EH (cell line): ENCODE results near the gene MAP2K5.

Source experiments
- DNase-seq: peaks from one replicate; pipeline ENCODE4 v3.0.0-alpha.2; 2015; ENCODE audit warnings: low read depth

MAP2K5 gene

DNA sequence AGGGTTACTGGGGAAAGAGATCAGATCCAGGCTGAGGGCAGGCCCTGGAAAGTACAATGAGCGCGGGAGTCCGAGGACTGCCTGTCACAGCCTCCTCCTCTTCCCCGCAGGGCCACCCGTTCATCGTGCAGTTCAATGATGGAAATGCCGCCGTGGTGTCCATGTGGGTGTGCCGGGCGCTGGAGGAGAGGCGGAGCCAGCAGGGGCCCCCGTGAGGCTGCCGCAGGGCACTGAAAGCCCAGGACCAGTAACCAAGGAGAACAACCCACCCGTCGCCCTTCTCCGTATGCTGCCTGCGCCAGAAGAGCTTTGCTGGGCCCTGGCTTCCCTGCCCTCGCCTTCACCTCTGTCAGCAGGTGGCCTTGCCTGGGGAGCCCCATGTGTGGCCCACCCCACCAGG, 264.0 kb downstream of the MAP2K5 start:
- DNase-seq = no peak

DNA sequence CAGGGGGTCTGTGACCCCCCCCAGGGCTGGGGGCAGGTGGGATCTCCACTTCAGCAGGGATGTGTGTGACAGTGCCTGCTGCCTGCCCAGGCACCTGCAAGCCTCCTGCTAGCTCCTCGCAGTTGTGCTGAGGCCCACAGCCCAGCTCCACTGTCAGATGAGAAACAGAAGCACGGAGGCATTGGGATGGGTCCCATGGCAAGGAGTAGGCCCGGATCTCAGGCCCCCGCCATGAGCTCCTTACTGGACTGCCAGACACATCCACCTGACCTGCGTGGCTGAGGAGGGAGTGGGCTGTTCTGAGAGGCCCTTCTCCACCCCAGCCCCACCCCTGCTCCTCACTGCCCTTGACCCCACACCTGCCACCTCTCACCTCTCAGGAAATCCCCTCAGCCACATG, 264.6 kb downstream of the MAP2K5 start:
- no peak for DNase-seq

DNA sequence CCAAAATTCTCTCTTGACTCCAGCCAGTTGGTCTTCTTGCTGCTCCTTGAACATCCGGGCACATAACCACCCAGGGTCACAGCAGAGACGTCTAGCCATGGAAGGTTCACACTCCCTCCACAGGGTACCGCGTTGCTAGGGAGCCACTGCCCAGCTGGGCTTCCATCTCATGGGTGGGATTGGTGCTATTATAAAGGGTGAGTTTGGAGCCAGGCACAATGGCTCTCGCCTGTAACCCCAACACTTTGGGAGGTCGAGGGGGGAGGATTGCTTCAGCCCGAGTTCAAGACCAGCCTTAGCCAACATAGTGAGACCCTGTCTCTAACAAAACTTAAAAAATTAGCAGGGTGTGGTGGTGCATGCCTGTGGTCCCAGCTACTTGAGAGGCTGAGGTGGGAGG, 265.3 kb downstream of the MAP2K5 start:
- no peak for DNase-seq

GRCh38 chr15:67808821-67809220, 266.3 kb downstream of the MAP2K5 start:
- no peak for DNase-seq

DNA sequence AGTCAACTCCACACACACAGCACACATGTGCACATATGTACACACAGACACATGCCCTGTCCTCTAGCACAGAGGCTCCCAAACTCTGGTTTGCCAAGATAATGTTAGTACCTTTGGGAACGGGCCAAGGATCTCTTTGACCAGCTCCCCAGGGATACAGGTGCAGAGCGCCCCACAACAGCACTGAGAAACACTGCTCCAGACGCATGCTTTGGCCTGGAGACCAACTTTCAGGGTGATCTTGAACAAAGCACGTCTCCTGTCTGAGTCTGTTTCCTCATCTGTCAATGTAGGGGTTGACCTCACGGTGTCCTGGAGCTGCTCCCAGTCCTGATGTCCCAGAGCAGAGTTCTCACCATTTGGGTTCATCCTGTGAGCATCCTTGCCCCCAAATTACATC, 266.9 kb downstream of the MAP2K5 start:
- no peak for DNase-seq

GRCh38 chr15:67809866-67810265, 267.4 kb downstream of the MAP2K5 start:
- DNase-seq = no peak

DNA sequence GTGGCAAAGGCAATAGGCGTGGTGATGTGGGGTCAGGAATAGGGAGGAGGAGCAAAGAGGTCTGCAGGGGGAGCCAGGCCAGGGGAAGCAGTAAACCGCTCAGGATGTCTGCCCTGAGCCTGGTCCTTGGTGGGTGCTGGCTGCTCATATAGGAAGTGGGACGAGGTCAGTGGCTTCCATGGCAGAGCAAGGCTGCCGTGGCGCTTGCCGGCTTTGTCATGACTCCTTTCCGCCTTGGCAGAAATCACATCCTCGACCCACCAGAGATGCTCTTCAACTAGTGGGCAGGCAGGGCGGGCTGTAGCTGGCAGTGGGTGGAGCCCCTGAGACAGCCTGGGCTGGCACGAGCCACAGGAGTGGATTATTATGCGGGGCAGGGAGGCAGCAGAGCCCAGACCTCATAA, 269.7 kb downstream of the MAP2K5 start:
- DNase-seq = no peak

- DNase-seq = no peak
Measured at GRCh38 chr15:67813104-67813634, 270.7 kb downstream of the MAP2K5 start.

- no peak for DNase-seq
Measured at GRCh38 chr15:67815036-67815592, 272.6 kb downstream of the MAP2K5 start.

- no peak for DNase-seq
Measured at GRCh38 chr15:67816668-67817067, 274.2 kb downstream of the MAP2K5 start.

DNA sequence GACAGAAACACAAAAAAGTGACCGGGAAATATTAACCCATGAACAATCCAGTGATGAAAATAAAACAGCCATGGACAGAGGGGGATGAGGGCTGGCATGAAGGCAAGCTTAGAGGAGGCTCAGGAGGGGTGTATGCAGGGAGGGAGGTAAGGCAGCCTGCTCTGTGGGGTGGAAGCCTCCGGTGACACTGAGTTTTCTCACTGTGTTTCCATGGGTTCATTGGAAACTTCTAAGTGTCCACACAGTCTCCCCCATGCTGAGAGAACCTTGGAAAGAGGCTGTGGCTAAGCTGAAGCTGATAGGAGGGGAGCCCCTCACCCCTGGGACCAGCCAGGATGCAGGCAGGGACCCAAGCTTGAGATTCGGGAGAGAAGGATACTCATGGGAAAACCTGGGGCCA, 276.0 kb downstream of the MAP2K5 start:
- DNase-seq = no peak

DNA sequence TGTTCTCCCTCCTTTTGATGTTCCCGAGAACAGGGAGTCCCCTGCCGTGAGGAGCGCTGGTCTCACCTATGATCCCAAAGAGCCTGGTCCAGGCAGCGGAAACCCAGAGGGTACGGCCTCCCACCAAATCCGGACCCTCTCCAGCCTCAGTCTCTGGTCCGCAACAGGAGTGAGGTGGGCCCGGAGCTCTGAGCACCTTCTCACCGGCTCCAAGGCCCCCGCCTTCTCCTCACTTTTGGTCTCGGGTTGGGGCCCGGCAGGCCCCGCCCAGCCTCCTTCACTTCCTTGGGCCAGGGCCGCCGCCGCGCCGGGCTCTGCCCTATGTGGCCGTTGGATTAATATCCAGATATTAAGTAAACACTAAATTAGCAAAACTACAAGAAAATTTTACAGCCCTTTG, 277.1 kb downstream of the MAP2K5 start:
- no peak for DNase-seq

DNA sequence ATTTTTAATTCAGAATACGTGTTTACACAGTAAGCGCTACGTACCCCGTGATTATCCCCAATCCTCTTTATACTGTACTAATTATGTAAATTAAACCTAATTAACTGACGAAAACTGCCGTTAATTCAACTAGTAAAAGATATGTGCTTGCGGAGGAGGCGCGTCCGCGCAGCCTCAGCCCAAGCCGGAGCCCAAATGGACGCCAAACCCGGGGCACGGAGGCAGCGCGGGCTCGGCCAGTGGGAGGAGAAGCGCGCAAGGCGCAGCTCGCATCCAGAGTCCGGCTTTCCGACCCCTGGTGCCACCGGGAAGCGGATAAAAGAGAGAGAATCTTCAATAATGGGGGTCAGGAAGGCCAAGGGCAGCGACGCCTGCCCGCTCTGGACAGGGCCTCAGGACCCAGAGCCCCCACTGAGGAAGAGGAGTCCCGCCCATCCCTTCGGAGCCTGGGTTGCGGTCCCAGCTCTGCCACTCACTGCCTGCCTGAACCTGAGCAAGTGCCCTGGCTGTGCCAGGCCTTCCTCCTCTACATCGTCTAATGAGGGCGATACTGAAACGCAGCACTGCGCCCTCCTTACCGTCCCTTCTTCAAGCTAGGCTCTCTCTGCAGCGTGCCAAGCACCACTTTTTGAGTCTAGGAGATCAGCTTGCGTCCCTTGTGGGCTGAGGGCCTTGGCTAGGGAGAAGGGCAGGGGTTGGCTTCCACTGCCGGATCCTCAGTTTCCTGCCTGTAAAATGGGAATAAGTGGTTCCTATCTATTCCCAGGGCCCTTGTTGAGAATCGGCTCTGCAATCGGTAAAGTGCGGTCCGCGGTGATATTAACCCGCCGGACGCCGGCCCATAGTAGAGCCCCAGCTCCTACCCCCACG, 277.9 kb downstream of the MAP2K5 start:
- no peak for DNase-seq

DNA sequence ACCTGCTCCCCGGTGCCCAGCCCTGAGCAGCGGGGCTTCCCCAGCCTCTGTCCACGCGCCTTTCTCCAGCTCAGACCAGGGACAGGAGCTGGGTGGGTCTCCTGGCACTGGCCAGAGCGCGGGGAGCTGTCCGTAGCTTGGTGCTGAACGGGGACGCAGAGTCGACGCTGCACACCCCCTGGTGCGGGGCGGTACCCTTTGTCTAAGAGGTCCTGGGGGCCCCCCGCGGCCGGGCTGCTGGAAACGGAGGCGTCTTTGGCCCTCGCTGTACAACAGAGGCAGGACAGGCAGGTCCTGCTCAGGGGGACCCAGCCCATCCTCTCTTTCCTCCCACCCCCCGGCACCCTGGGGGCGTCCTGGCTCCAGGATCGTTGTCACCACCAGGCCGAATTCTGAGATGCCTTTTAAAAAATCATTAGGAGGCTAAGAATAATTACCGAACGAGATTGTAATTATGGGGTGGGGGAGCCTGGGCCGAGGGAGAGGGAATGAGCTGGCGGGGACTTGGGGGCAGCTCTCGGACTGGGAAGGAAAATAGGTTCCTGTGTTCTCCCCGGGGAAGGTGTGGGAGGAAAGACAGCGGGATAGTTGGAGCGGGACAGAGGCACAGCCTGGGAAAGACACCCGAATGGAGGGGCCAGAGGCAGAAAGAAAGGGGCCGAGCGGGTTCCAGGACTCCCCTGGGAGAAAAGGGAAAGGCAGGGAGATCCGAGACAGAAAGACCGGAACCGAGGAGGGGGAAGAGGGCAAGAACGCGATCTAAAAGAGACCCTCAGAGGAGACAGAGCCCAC, 278.7 kb downstream of the MAP2K5 start:
- peak; percentile 71 for DNase-seq

GRCh38 chr15:67821784-67822440, 279.4 kb downstream of the MAP2K5 start:
- no peak for DNase-seq

DNA sequence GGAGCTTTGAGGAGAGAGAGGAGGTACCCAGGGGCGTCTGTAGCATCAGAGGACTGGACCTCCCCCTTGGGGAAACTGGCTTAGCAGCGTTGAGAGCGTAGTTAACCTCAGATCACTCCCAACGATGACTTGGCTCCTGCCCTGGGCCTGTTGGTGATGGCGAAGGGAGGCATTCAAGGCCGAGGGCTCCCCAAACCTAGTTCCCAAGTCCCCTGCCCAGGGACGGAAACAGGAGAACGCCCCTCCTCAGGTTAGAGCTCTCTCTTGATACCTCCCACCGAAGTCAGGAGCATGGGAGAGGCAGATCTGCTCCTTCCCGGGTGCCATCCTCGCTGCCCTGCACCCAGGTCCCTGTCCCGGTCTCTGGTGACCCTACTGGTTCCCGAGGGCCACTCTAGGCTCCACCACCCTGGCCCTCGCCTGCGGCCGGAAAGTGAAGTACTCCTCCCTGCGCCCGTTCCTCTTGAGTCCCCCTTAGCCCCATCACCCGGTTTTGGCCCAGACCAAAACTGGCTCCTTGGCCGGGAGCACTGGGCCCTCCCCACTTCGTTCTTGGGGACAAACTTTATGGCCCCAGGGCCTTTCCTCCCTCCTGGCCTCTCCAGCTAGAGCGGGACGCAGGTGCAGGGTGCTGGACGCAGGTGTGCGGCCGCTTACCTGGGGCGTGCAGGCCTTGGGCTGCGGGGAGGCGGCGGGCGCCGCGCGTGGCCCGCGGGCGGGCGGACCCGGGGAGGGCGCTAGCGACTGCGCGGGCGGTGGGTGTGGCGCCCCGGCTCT, 280.2 kb downstream of the MAP2K5 start:
- no peak for DNase-seq

DNA sequence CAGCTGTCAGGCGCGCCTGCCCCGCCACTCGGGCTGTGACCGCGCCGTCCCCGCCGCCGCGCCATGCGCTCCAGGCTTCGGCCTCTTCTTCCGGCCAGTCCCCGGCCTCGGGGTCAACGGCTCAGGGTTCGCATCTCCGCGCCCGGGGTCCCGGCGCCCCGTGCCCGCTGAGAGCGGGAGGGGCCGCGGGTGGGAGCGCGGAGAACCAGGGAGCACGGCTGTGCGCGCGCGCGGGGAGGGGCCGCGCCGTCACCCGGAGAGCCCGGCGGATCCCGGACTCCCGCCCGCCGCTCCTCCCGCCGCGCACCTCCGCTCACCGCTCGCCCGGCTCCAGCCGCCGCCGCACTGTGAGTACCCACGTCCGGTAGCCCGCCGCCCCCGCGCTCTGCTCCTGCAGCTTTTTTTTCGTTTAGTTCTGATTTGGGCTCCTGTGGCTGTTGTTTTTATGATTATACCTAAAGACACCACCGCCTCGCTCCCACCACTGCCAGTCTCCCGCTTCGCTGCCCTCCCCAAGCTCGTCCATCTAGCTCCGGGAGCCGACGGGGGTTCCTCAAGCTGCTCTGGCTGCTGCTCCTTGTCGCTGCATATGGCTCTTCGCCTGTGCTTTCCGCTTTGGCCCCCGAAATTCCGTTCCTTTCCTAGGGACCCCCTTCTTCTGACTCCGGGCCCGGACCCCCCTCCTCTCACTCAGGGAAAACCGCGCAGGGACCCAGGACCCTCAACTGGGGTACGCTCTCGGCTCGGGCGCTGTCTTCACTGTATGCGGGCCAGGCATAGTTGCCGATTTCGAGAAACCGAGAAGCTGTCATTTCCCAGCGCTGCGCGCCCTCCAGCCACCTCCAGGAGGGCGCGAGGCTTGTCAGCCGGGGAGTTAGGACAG, 281.1 kb downstream of the MAP2K5 start:
- no peak for DNase-seq

DNA sequence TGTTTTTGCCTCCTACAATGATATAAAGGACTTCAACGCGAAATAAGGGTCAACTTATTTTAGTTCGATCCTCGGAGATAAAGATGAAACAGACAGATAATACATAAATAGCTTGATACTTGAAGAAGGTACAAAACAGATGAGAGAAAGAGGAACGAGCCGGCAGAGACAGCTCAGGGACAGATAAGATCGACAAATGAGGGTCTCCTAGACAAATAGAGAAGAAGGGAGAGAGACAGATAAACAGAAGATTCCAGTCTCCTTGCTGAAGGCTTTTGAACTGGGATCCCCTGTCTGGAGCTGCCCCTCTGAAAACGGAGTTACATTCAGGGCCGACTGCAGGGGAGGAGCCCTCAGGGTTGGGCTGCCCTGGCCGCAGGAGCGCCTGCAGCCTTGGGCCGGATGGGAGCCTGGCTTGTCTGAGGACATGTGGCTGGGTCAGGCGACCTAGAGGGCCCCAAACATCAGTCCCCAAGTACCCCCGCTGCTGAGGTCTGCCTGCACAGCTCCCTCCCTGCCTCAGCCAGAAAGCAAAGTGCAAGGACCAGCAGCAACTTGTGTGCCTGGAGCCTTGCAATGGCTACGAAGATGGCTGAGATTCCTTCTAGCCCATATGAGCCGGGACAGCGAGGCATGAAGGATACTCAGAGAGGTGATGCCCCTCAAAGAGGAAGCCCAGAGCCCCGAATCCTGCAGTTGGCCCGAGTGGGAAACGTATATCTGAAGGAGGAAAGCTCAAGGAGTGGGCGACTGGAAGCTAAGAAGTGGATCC, 281.9 kb downstream of the MAP2K5 start:
- no peak for DNase-seq
